GM19397 (cell line): Measurements from ENCODE around the gene VIPR1.
"Not testable (repeated sequence)": the region's sequence is repeated elsewhere in the genome, so short reads cannot be mapped to it uniquely, and the experiment has no call there.

ENCODE experiments used
- ATAC-seq: cut with Tn5 transposase; IDR thresholded peaks from one replicate; pipeline ENCODE4 v1.9.1; 2021; ENCODE audit warnings: mild to moderate bottlenecking, moderate library complexity; ENCODE audit not compliant: unreplicated experiment

Gene VIPR1

GRCh38 chr3:42569593-42570142, 67.2 kb downstream of the VIPR1 start:
- no peak for ATAC-seq

DNA sequence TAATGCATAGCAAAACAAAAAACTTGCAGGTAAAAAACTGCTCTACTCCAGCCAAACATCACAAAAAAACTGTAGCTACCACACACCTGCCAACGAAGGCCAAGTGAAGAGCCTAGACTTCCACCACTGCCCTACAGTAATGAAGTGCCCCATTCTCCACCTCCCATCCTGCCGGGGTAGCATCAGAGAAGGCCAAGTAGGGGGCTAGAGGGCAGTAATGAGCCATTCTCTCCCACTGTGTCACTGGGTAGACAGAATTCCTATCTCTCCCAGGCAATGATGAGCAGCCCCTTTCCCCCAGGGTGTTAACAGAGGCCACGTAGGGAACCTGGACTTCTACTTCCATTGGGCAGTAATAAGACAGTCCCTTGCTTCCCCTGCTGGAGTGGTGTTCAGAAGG, 69.8 kb downstream of the VIPR1 start:
- ATAC-seq: no peak

- ATAC-seq: no peak
Observed at GRCh38 chr3:42575137-42575741, 72.8 kb downstream of the VIPR1 start.

- no peak for ATAC-seq
Observed at GRCh38 chr3:42578054-42578453, 75.6 kb downstream of the VIPR1 start.

DNA sequence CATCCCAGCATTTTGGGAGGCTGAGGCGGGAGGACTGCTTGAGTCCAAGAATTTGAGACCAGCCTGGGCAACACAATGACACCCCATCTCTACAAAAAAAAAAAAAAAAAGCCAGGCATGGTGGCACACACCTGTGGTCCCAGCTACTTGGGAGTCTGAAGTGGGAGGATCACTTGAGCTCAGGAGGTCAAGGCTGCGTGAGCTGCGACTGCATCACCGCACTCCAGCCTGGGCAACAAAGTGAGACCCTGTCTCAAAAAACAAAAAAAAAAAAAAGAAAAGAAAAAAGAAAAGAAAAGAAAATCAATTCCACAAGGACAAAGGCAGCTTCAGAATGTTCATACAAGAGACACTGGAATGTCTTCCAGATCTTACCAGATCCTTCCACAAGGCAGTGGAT, 76.9 kb downstream of the VIPR1 start:
- not testable (repeated sequence) for ATAC-seq

GRCh38 chr3:42581400-42581708, 78.9 kb downstream of the VIPR1 start:
- no peak for ATAC-seq

DNA sequence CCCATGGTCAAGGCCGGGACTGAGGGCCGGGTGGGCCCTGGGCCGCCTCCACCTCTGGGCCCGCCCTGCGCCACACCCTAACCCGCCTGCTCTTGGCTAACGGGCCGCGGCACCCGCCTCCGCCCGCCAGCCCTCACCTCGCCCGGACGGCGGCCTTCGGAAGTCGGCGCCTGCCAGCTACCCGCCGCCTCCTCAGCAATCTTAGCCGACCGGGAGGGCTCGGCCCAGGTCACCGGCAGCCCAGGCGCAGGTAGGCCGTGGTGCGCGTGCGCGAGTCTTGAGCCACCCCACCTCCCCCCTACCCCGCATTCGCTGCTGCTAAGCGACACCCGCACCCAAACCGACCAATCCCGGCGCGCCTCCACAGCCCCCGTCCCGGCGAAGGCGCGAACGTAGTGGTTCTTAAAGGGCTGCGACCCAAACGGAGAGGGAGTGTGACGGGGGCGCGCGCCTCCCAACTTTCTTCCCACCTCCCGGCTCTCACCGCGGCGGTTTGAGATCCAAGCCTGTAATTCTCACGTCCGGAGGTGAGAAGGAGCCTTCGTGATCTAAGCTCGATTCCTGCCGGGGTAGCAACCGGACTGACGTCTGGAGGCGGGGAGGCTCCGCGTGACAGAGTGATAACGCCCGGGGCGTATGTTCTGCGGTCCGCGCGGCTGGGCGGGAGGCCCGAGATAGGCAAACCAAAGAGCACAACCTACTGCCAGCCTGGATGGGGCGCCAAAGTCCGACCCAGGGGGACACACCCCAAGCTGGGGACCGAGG, 79.4 kb downstream of the VIPR1 start, which contains the start of gene SEC22C:
Gene SEC22C (minus strand): TSS at position 259 of the 765 bp plus-strand sequence. CDS start 12,921 bp downstream, outside the sequence.
- ATAC-seq: peak; percentile 93

- no peak for ATAC-seq
Observed at GRCh38 chr3:42582474-42583070, 80.1 kb downstream of the VIPR1 start.
